Keratinocyte (primary cell): Measurements from ENCODE around the gene PRKCG. TPM values are rescaled to one million over a fixed set of nuclear protein-coding genes. Genes with fewer than 3 reads are reported as not detected.

ENCODE experiments used
- DNase-seq: peaks from one replicate; pipeline ENCODE4 v3.0.0-alpha.2; 2011; ENCODE audit warnings: low read depth, missing footprints, low spot score
- FAIRE-seq: peaks from 2 replicates; lab custom pipeline; 2011; peaks lifted over from hg19 to GRCh38; lab: Jason Lieb, UNC
- H2AFZ ChIP-seq: 2 replicates; pipeline ENCODE4 v1.6.0; 2012; ENCODE audit warnings: low read length, control low read depth, inconsistent platforms; ENCODE audit not compliant: control insufficient read depth
- H3K27ac ChIP-seq: 2 replicates; pipeline ENCODE4 v1.5.1; 2011; ENCODE audit warnings: low read length; ENCODE audit not compliant: control insufficient read depth, insufficient read depth
- H3K27me3 ChIP-seq: 3 replicates; pipeline ENCODE4 v1.6.0; 2011; ENCODE audit warnings: low read length; ENCODE audit not compliant: control insufficient read depth, insufficient read depth; ENCODE audit errors: extremely low read depth
- H3K36me3 ChIP-seq, 2 experiments: 2 replicates in 1 of 2; 3 replicates in 1 of 2; pipeline ENCODE4 v1.5.1; 2011; ENCODE audit warnings: low read length in 2 of 2, mild to moderate bottlenecking in 1 of 2; ENCODE audit not compliant: control insufficient read depth in 2 of 2, insufficient read depth in 2 of 2; ENCODE audit errors: extremely low read depth in 1 of 2
- H3K4me1 ChIP-seq: 3 replicates; pipeline ENCODE4 v1.5.1; 2011; ENCODE audit warnings: low read length; ENCODE audit not compliant: control insufficient read depth, insufficient read depth; ENCODE audit errors: extremely low read depth
- H3K4me2 ChIP-seq: 3 replicates; pipeline ENCODE4 v1.6.0; 2011; ENCODE audit warnings: low read depth, low read length; ENCODE audit not compliant: control insufficient read depth, insufficient read depth; ENCODE audit errors: extremely low read depth
- H3K4me3 ChIP-seq, 3 experiments: fragments of 200-600 bp in 1 of 3; sonication (generic) in 1 of 3; 2 replicates in 2 of 3; 3 replicates in 1 of 3; pipeline ENCODE4 v1.5.1; 2011 to 2016; ENCODE audit warnings: low read length in 3 of 3, mild to moderate bottlenecking in 3 of 3, control low read depth in 2 of 3, inconsistent platforms in 1 of 3, low read depth in 1 of 3, mixed read lengths in 1 of 3, mixed run types in 1 of 3, moderate library complexity in 1 of 3; ENCODE audit not compliant: control insufficient read depth in 2 of 3, insufficient read depth in 2 of 3; ENCODE audit errors: extremely low read depth in 1 of 3
- H3K79me2 ChIP-seq: 2 replicates; pipeline ENCODE4 v1.6.0; 2012; ENCODE audit warnings: low read length; ENCODE audit not compliant: control insufficient read depth, insufficient read depth
- H3K9ac ChIP-seq: 3 replicates; pipeline ENCODE4 v1.6.0; 2011; ENCODE audit warnings: low read length; ENCODE audit not compliant: control insufficient read depth, insufficient read depth; ENCODE audit errors: extremely low read depth
- H3K9me1 ChIP-seq: 3 replicates; pipeline ENCODE4 v1.6.0; 2011; ENCODE audit warnings: low read length; ENCODE audit not compliant: control insufficient read depth, insufficient read depth; ENCODE audit errors: extremely low read depth
- H3K9me3 ChIP-seq: 2 replicates; pipeline ENCODE4 v1.5.1; 2012; ENCODE audit warnings: low read depth, low read length; ENCODE audit not compliant: control insufficient read depth
- H4K20me1 ChIP-seq: 3 replicates; pipeline ENCODE4 v1.6.0; 2011; ENCODE audit warnings: low read length; ENCODE audit not compliant: control insufficient read depth, insufficient read depth; ENCODE audit errors: extremely low read depth
- EZH2 ChIP-seq: IDR thresholded peaks from one replicate; pipeline ENCODE4 v1.6.1; 2012; ENCODE audit warnings: inconsistent platforms, mild to moderate bottlenecking, low read length, moderate library complexity
- dilution Hi-C: fragments of 300-500 bp; cut with MboI; formaldehyde crosslinking; loops from one replicate; pipeline ENCODE4 v1.7.0; 2020; ENCODE audit warnings: low sequenced_read_pairs; ENCODE audit not compliant: extremely low pct_ligation_motif_present
- polyA plus RNA-seq, 5 experiments: library from polyadenylated mRNA; depleted of rRNA in 3 of 5; stranded (reverse) in 3 of 5; stranded (forward) in 1 of 5; unstranded in 1 of 5; fragments of >200 nt; gene quantifications; 1 replicate in 1 of 5; 2 replicates in 3 of 5; 3 replicates in 1 of 5; pipeline versions ENCODE4 v1.2.1 to v1.2.3, GENCODE V29; 2011 to 2012; ENCODE audit warnings: missing spikeins in 2 of 5, low read depth in 1 of 5, low replicate concordance in 1 of 5
- TF ChIP-seq, protein P1 (sequence below), 3 experiments: IDR thresholded peaks in 1 of 3; conservative IDR thresholded peaks in 1 of 3; optimal IDR thresholded peaks in 1 of 3; 2 replicates in 2 of 3; 3 replicates in 1 of 3; pipeline versions ENCODE3 to v1.5.1; 2011; ENCODE audit warnings: low read length in 3 of 3, mild to moderate bottlenecking in 3 of 3, moderate library complexity in 2 of 3, control low read depth in 1 of 3, inconsistent platforms in 1 of 3; ENCODE audit not compliant: insufficient read depth in 2 of 3; ENCODE audit errors: extremely low read depth in 1 of 3

PRKCG gene
- polyA plus RNA-seq, 1 donor (not counting 4 experiments of a cell fraction or from before 2014, with no cell fraction given) = not detected

- H3K4me2 ChIP-seq = no peak overlapping the region
- no peak overlapping the region for H3K4me3 ChIP-seq
- no peaks in the 10 kb centered on the region for H3K36me3 ChIP-seq
- no peak for TF ChIP-seq EZH2
- TF ChIP-seq, protein P1, sequence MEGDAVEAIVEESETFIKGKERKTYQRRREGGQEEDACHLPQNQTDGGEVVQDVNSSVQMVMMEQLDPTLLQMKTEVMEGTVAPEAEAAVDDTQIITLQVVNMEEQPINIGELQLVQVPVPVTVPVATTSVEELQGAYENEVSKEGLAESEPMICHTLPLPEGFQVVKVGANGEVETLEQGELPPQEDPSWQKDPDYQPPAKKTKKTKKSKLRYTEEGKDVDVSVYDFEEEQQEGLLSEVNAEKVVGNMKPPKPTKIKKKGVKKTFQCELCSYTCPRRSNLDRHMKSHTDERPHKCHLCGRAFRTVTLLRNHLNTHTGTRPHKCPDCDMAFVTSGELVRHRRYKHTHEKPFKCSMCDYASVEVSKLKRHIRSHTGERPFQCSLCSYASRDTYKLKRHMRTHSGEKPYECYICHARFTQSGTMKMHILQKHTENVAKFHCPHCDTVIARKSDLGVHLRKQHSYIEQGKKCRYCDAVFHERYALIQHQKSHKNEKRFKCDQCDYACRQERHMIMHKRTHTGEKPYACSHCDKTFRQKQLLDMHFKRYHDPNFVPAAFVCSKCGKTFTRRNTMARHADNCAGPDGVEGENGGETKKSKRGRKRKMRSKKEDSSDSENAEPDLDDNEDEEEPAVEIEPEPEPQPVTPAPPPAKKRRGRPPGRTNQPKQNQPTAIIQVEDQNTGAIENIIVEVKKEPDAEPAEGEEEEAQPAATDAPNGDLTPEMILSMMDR (optimal IDR thresholded peaks at IDR 0.05 in 1 of 3, IDR thresholded peaks at IDR 0.05 in 1 of 3, conservative IDR thresholded peaks at IDR 0.05 in 1 of 3; ENCODE audit: extremely low read depth in 1 of 3, insufficient read depth in 2 of 3, low read length in 3 of 3) = no peak
- no peak overlapping the region for H3K9ac ChIP-seq
- FAIRE-seq (peak; percentile 57), DNase-seq (no peak)
- H3K79me2 ChIP-seq = no peaks in the 10 kb centered on the region
- no peak overlapping the region for H3K27ac ChIP-seq
- dilution Hi-C loops = no loop called here
- H3K27me3 ChIP-seq = no peaks in the 10 kb centered on the region
- no peaks in the 10 kb centered on the region for H4K20me1 ChIP-seq
- no peaks in the 10 kb centered on the region for H3K9me3 ChIP-seq
- no peak overlapping the region for H2AFZ ChIP-seq
- no peaks in the 10 kb centered on the region for H3K9me1 ChIP-seq
- H3K4me1 ChIP-seq = no peaks in the 10 kb centered on the region
These were observed 12.7 kb downstream of the PRKCG start for GRCh38 chr19:53894707-53895106.

DNA sequence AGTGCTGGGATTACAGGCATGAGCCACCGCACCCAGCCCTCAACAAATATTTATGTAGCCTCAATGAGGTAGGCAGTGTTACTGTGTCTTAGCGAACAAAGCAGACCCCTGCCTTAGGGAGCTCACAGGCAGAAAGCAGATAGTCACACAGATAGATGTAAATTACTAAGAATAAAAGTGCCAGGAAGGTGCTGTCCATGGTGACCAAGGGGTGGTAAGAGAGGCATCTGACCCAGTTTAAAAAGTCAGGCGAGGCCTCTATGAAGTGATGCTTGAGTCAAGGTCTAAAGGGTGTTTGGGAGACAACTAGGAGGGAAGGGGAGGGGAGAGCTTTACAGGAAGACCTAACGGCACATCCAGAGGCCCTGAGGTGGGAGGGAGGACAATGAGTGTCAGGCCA, 14.7 kb downstream of the PRKCG start:
- no peaks in the 10 kb centered on the region for H3K79me2 ChIP-seq
- dilution Hi-C loops = no loop called here
- H3K27ac ChIP-seq = no peak overlapping the region
- no peak overlapping the region for H3K4me2 ChIP-seq
- DNase-seq = no peak
- no peak for FAIRE-seq
- H3K4me1 ChIP-seq = peaks cover 2% of the 10 kb centered on the region
- no peaks in the 10 kb centered on the region for H3K36me3 ChIP-seq
- no peak overlapping the region for H3K9ac ChIP-seq
- no peak overlapping the region for H2AFZ ChIP-seq
- H3K27me3 ChIP-seq = no peaks in the 10 kb centered on the region
- H4K20me1 ChIP-seq = no peaks in the 10 kb centered on the region
- TF ChIP-seq, protein P1 (optimal IDR thresholded peaks at IDR 0.05 in 1 of 3, IDR thresholded peaks at IDR 0.05 in 1 of 3, conservative IDR thresholded peaks at IDR 0.05 in 1 of 3; ENCODE audit: extremely low read depth in 1 of 3, insufficient read depth in 2 of 3, low read length in 3 of 3) = no peak
- TF ChIP-seq EZH2 = no peak
- no peaks in the 10 kb centered on the region for H3K9me1 ChIP-seq
- no peaks in the 10 kb centered on the region for H3K9me3 ChIP-seq
- no peak overlapping the region for H3K4me3 ChIP-seq
